ENCODE data around the gene FOXL3.
"Not testable (repeated sequence)": the region's sequence is repeated elsewhere in the genome, so short reads cannot be mapped to it uniquely, and the experiment has no call there.

FOXL3 gene

DNA sequence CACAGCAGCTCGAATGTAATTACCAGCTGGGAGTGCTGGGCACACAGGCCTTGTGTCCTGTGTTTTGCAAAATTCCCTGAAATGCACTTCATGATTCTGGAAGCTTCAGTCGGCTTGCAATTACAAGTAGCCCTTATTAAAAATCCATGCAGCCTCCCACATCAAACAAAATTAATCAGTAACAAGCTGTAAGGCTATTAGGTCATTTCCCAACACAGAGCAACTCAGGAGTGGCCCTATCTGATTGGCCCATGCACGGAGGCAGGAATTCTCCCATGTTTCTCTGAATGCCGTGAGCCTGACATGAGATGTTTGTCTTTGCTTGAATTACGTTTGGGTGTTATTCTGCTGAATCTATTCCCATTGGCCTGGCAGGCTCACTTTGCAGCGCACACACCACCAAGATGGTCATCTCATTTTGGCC is 36.9 kb downstream of the FOXL3 start:
- no peak for DNase-seq

DNA sequence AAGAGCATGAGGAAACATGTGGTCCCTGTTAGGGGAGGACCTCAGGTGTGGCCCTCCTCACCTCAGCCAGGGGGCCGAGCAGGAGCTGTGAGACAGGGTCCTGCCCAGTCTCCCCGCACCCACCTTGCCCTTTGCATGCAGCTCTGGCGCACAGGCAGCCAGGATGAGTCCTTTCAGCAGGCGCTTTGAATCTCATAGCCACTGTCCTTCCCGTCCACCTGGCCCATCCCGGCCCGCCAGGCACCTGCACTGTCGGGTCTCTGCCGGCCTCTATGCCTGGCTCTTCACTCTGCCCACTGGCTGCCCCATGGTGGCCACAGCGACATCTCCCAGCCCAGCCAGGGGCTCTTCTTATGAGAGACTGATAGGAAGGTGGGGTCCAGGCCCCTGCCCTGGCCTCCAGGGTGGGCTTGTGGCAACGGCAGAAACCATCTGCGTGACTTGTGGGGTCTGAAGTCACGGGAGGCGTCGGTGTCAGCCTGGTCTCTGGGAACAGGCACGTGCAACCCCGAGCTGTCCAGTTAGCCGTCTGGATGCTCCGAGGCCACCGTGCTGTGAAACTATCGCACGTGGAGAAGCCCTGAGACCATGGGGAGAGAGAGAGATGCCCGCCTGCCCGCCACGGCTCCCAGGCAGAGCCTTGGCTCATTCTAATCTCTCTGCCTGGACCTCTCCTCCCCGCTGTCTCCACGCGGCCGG is 37.4 kb downstream of the FOXL3 start:
- DNase-seq: no peak

DNA sequence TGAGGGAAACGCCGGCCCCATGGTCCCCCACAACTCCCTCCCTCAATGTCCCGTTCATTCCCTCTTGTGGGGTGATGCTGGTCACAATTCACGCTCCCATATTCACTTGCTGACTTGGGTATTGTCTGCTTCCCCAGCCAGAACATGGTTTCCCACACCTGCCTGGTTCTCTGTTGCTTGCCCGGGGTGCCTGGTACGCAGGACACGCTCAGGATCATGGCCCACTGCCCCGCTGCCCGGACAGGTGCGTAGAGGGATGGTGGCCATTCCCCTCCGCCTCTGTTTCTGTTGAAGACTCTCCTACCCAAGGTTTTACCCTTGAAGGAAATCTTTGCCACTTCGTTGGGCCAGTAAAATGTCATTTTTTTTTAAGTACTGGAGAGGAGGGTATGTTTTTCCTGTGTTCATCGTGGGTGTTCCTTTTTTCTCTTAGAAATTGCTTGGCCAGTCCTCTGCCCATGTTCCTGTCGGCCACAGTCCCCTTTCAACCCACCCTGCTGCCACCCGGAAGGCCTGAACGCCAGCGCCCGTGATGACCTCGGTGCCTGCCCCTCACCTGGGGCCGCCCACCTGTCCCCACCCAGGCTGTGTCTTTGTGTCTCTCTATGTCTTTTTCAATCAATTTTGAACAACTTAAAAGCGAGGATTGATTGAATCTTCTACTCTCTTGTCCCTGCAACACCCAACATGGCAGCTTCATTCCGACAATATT is 38.2 kb downstream of the FOXL3 start:
- DNase-seq: no peak

DNA sequence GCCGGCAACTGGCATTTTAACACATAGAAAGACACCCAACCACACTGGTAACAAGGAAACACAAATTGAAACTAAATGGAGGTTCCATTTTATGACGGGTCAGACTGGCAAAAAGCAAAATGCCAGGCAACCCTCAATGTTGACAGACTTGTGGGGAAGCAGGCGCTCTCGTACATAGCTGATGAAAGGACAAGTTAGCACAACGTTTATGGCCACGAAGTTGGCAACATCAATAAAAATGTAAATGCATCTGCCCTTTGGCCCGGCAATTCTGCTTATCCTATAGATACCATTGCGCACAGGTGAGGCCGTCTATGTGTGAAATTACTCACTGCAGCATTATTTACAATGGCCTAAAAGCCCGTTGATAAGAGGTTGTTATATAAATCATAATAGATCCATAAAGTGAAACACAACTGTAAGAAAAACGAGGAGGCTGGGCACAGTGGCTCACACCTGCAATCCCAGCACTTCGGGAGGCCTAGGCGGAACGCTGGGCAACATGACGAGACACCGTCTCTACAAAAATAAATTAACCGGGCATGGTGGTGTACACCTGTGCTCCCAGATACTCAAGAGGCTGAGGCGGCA is 39.8 kb downstream of the FOXL3 start:
- DNase-seq: no peak

DNA sequence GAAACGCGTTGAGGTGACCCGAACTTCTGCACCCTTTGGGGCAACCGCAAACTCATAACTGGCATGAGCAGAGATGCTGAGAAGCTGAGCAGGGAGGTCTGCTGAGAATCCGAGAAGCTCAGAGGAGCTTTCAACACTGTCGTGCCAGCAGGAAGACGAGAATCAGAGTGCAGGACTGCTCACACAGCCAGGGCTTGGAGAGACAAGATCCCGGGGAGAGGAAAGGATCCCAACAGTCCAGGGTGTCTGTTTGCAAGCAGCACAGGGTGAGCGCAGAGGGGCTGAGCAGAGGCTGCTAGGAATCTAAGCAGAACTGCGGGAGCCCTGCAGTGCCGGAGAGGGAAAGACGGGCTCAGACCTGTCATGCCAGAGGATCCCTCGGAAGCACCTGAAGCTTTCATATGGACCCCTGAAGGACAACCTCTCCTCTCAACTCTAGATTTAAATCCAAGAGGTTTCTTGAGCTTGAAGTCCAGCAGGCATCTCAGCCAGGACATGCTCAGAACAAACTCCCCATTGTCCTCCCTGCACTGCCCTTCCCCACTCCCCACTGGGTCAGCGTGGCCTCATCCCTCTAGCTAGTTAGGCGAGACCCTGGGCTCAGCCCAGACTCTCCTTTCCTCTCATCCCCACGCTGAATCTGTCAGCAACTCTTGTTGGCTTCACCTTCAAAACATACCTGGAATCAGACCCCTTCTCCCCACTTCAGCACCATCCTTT is 40.7 kb downstream of the FOXL3 start:
- DNase-seq: no peak

DNA sequence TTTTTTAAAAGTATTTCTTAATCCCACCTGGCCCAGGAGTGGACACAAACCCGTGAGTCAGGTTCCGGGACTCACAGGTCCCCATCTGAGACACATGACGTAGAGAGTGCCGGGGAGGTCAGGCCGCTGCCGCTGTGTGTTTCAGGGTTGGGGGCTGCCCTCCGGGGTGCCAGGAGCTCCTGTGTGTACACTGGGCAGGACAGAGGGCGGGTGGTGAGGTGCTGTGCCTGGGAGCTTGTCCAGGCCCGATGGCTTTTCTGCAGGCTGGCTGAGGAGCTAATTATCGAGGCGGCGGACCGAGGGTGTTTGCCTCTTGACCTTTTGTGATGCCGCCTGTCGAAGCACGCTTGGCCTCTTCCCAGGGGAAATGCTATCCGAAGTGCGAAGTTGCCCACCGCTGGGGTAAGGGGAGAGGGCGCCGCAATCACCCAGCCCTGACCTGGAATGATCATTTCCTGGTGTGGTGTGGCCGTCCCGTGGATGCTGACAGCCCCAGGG is 42.1 kb downstream of the FOXL3 start:
- DNase-seq: no peak

DNA sequence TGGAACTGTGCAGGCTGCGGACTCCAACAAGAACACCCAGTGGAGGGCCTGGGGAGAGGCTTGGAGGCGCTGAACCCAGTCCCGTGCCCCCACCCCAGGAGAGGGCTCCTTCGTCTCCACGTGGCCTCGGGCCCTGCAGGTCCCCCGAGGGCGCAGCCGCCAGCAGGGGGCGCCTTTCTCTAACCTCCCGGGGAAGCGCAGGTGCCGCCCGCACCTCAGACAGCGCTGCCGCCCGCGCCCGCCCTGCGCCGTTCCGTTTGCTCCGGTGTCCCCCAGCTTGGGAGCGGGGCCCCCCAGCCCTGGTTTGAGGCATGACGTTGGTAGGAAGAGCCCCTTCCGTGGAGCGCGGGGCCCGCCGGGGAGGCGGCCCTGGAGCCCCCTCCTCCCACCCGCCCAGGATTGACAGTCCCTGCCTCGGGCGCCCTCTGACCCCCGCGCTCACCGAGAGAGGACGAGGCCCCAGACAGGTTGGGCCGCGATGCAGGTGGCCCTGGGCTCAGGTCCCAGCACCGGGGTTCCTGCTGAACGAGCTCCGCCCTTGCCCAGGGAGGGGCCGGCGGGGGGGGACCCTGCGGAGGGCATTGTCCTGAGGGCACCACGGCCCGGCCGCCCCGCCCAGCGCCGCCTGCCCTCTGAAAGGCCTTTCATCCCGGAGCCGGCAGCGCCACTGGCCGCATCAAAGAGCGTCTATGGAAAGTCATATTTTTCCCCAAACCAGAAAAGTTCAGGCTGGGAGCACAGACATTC is 42.8 kb downstream of the FOXL3 start:
- no peak for DNase-seq

DNA sequence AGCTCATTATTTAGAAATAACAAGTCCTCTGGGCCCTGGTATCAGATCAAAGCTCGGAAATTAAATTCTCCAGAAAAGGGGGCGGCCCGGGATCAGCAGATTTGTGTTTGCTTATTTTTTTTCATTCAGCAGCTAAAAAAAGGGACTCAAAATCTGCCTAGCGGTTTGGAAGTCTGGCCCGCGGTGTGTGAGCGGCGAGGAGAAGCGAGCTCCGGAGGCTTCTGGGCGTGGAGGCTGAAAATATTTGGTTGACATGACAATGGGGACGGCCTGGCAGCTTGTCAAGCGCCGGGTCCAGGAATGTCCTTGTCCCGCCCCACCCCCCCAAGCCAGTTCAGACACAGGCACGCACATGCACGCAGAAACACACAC is 43.4 kb downstream of the FOXL3 start:
- DNase-seq: no peak

DNA sequence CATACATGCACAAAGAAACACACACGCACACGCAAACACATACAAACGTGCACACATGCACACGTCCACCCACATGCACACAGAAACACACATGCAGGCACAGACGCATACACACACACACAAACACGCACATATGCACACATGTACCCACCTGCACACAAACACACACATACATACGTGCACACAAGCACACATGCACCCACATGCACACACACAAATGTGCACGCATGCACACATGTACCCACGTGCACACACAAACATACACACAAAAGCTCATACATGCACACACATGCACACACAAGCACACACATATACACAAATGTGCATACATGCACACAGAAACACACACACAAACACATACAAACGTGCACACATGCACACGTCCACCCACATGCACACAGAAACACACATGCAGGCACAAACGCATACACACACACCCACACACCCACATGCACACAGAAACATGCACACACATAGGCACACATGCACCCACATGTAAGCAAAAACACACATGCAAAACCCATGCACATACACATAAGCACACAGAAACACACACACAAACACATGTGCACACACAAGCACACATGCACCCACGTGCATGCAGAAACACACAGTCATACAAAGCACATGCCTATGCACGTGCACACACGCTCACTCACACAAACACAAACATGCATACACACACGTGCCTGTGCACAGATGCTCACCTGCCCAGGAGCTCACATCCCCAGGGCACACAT is 44.8 kb downstream of the FOXL3 start:
- DNase-seq: no peak

DNA sequence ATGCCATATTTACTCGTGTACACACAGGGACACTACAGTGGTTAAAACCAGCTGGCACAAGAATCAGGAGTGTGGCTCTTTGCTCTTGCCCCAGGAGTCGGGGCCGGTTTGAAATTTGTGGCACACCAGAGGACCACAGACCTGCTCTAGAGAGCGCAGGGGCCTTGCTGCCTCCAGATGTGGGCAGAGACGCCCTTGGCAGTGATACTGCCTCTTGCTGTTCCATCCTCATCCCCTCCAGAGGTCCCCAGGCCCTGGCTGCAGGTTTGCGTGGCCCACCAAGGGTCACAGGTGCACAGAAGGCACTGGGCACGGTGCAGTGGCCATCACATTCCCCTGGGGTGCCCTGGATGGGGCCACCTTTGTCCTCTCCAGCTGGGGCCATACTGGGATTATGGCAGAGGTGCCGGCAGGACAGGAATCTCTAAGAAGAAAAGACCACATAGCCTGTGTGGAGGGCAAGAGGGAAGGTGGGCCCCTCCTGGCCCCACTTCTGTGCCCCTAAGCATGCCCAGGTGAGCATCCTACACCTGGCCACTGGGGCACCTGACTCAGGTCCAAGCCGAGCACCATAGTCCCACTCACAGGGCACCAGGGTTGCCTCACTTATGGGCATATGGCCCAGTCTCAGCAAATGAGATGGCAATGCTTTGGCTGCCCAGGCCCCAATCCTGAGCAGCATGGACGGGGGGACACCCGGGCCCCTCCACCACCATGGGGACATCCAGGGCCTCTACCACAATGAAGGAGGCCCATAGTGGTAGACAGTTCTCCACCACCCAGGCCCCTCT is 45.6 kb downstream of the FOXL3 start:
- DNase-seq: no peak

DNA sequence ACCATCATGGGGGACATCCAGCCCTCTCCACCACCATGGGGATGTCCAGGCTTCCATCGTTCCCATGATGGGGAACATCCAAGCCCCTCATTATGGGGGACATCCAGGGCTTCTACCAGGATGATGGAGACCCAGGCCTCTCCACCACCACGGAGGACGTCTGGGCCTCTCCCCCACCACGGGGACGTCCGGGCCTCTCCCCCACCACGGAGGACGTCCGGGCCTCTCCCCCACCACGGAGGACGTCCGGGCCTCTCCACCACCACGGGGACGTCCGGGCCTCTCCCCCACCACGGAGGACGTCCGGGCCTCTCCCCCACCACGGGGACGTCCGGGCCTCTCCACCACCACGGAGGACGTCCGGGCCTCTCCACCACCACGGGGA is 46.2 kb downstream of the FOXL3 start:
- not testable (repeated sequence) for DNase-seq

DNA sequence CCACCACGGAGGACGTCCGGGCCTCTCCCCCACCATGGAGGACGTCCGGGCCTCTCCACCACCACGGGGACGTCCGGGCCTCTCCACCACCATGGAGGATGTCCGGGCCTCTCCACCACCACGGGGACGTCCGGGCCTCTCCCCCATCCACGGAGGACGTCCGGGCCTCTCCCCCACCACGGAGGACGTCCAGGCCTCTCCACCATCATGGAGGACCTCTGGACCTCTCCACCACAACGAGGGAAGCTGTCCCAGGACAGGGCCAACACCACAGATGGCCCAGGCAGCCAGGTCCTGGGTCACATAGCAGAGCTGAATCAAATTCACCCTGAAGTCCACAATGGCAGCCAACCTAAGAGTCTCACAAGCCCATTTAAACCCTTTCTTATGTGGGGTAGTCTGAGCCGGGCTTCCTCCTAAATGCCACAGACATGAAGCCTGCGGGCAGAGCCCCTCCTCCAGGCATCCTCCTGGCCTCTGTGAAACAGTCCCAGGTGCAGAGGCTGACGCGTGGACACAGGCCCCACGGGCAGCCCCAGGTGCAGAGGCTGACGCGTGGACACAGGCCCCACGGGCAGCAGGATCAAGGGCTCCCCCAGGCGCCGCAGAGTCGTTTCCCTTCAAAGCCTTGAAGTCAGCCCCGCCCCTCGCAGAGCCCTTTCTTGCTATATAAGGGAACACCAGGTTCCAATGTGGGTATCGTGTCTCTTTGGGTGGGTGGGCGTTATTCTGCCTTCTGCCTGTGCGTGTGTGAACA is 47.0 kb downstream of the FOXL3 start:
- no peak for DNase-seq

DNA sequence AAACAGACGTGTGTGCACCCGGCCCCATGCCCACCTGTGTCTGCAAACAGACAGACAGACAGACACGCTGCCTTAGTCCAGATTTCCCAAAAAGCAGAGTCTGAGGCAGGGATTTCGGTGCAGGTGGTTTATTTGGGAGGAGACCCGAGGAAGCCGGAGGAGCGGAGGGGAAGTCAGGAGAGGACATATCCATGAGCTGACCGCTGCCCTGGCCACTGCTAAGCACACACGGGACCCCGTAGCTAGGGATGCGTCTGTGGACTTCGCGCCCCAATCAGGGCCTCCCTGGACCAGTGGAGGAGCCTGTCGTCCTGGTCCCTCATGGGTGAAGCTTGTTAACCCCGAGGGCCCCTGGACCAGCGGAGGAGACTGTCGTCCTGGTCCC is 47.6 kb downstream of the FOXL3 start:
- no peak for DNase-seq

DNA sequence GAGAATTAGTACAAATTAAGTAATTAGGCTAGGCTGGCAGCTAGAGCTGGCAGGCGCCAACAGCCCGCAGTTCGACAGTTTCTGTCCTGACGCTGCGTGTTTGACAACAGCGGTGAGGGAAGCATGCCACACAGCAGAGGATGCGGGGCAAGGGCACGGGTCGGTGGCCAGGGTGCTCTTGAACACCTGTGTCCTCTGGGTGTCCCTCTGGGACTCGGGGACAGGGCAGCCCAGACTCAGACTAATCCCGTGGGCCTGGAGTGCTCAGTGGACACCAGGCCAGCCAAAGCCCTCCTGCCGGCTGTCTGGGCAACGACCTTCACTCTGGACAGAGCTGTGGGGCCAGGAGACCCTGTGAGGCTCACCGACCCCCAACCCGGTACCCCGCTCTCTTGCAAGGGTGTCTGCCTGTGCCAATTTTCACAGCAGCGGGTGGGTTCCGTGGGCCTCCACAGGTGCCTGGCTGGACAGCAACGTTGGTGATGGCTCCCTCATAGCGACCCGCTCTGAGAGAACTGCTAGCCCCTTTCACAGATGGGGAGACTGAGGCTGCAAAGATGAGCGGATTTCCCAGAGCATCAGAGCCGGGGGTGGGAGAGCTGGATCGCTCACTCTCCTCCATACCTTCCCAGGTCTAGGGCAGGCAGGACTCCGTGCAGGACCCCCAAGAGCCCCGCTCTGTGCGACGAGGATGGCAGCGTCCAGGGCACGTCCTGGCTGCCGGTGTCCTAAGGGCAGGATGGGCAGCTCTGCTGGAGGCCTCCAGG is 48.5 kb downstream of the FOXL3 start:
- no peak for DNase-seq

DNA sequence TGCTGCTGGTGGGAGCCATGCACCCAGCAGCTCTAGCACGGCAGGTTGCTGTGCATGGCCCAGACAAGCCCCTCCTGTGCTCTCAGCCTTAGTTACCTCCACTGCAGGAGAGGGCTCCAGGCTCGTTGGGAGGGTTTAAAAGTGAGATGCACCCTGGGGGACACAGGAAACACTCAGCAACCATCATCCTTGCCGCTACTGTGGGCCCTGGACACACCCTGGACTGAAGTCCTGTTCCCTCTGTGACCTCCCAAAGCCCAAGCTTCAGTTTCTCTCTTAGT is 49.0 kb downstream of the FOXL3 start:
- no peak for DNase-seq

DNA sequence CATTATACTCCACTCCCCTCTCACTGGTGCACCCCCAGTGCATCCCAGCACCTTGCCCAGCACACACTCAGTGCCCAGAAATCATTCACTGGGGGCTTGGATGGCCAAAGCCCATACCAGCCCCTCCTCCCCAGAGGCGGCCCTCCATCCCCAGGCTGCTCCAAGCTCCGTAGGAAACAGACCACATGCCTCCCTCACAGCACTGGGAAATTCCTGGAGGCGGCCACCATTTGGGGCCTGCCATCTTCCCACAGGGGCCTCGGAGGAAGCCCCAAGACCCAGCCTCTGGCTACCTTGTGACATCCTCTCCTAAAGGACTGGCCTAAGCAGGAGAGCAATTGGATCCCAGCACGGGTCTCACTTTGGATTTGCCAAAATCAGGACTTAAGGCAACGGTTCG is 49.7 kb downstream of the FOXL3 start:
- no peak for DNase-seq

DNA sequence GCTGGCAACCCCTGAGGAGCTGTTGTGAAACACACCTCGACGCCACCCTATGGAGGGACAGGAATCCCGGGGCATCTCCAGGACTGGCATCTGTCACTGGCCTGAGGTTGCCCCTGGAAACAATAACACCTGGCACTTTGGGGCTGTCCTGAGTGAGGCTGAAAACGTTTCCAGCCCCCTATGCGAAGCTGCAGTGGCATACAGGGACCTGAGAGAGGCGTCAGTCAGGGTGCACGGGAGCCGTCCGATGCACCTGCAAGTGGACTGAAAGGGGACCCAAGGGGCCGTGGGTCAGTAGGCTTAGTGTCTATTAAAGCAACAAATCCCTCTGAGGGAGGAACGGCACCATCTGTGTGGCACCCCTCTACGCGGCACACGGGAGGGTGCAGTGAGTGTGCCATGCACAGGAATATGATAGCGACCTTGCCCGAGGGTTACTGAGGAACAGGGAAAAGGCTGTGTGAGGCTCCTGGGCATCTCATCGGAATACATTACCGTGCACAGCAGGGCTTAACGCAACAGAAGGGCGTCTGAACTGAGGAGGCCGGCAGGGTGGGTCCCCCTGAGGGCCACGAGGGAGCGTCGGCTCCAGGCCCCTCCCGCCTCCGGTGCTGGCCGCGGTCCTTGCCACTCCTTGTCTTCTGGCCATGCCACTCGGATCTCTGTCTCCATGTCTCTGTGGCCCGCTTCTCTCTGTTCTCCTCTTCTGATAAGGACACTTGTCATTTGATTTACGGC is 50.4 kb downstream of the FOXL3 start:
- no peak for DNase-seq

Measured in NK-92 treated with Interleukin-12 subunit alpha and Interleukin-12 subunit beta, amount 100 ng/mL, for 24 hours (cell line).